ENCODE measurements around the gene ASH1L. TPM values are rescaled to one million over a fixed set of nuclear protein-coding genes. Genes with fewer than 3 reads are reported as not detected.
A peak's percentile ranks its signal among the peaks of the same experiment; 100 is the strongest.

The ASH1L gene
- total and polyA plus RNA-seq, 2 experiments from 2014 or later, result 23.6 to 24.7 TPM

- Histone ChIP-seq H3K9me2 (ENCODE audit: insufficient read depth) (no peaks in the 10 kb centered on the region), H3K4me1 (ENCODE audit: insufficient read depth) (peaks cover 20% of the 10 kb centered on the region)
These were observed 253.1 kb downstream of the ASH1L start for GRCh38 chr1:155309423-155310021.

More at GRCh38 chr1:155309423-155310021, 253.1 kb downstream of the ASH1L start:
- Mint-ChIP-seq H3K4me1 (peaks cover 22% of the 10 kb centered on the region), H3K27me3 (ENCODE audit: insufficient read depth, low read depth, poor library complexity) (peaks cover 9% of the 10 kb centered on the region), H3K4me3 (peak overlapping the region; percentile 99), H3K9me3 (no peaks in the 10 kb centered on the region), H3K27ac (peak overlapping the region; percentile 97), H3K36me3 (ENCODE audit: low read depth) (peaks cover 42% of the 10 kb centered on the region)
- peak overlapping the region; percentile 6; the same call in 1 of the 2 replicates for H3K27ac ChIP-seq (ENCODE audit: low read depth)
- TF ChIP-seq JUNB (IDR thresholded peaks at IDR 0.05; ENCODE audit: unreplicated experiment) (no peak), ZNF331 (CRISPR knock-in tag; IDR thresholded peaks at IDR 0.05; ENCODE audit: low read depth) (no peak), REST (IDR thresholded peaks at IDR 0.05; ENCODE audit: unreplicated experiment) (no peak), STAT1 (IDR thresholded peaks at IDR 0.05; ENCODE audit: unreplicated experiment) (no peak), POLR2AphosphoS5 (IDR thresholded peaks at IDR 0.05; ENCODE audit: low read depth) (no peak), ETS1 (IDR thresholded peaks at IDR 0.05) (no peak), CREB1 (CRISPR knock-in tag; IDR thresholded peaks at IDR 0.05; ENCODE audit: low read depth) (no peak), ZNF462 (CRISPR knock-in tag; IDR thresholded peaks at IDR 0.05) (no peak), CTCF (conservative IDR thresholded peaks at IDR 0.05; ENCODE audit: low read depth in 2 of 2) (no peak), EZH2phosphoT487 (IDR thresholded peaks at IDR 0.05; ENCODE audit: unreplicated experiment) (no peak), ZNF114 (CRISPR knock-in tag; IDR thresholded peaks at IDR 0.05) (no peak), EZH2 (IDR thresholded peaks at IDR 0.05; ENCODE audit: low read depth, unreplicated experiment) (no peak), NANOG (IDR thresholded peaks at IDR 0.05; ENCODE audit: borderline replicate concordance) (no peak)
- H3K36me3 ChIP-seq (ENCODE audit: insufficient read depth), result peaks cover 11% of the 10 kb centered on the region
- no peak overlapping the region for H2AFZ ChIP-seq
- peak overlapping the region; percentile 98 for H3K4me3 ChIP-seq
- no peak for DNase-seq (ENCODE audit: low spot score)
- no peaks in the 10 kb centered on the region for H3K27me3 ChIP-seq (ENCODE audit: insufficient read depth)
- peaks cover 51% of the 10 kb centered on the region for H3K79me2 ChIP-seq (replicated peaks; ENCODE audit: insufficient read depth)
- H3K4me2 ChIP-seq, result peak overlapping the region; percentile 98
- peaks cover 20% of the 10 kb centered on the region for H3F3A ChIP-seq (replicated peaks; ENCODE audit: low read depth)
- no peak; the same call in 2 of the 3 replicates for ATAC-seq
- H4K20me1 ChIP-seq (replicated peaks; ENCODE audit: insufficient read depth), result peaks cover 33% of the 10 kb centered on the region

All from GM23338 (cell line).